Measurements from ENCODE around the gene NIPBL.

Gene NIPBL

DNA sequence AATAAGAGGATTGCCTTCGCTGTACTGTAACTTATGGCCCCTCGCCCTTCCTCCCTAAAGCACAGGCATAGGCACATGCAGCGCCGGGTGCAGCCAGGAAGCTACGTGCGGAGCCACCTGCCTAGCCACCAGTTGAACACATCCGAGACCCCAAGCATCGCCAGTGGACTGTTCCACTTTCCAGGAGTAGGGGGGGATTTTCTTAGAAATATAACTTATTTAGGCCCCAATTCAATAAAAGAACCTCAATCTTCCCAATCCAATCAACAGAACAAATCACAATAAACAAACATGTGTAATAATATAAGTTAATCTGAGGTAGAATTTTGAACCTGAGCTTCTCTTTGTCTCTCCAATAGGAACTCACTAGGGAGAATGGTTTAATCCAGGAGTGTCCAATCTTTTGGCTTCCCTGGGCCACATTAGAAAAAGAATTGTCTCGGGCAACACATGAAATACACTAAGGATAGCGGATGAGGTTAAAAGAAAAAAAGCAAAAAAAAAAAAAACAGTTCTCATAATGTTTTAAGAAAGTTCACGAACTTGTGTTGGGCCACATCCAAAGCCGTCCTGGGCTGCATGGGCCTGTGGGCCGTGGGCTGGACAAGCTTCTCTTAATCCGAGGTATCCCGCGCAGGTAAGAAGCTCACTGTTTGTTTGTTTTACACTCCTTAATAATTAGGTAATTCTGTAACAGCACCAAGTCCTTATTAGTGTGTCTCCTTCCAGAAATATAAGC lies 22.0 kb upstream of the NIPBL start:
- H3K4me3 ChIP-seq, result no peak overlapping the region
- H3K9ac ChIP-seq, result no peak overlapping the region
- 0 out of 2 replicates have a peak, but pooled peaks cover 8% of the 10 kb centered on the region for H3K9me3 ChIP-seq
- H3K27ac ChIP-seq, result no peak overlapping the region
- no peaks in the 10 kb centered on the region for H4K20me1 ChIP-seq
- H3K4me2 ChIP-seq, result no peak overlapping the region
- no peak for TF ChIP-seq Cebpa-rat (IDR thresholded peaks at IDR 0.05)
- no peaks in the 10 kb centered on the region for H3K27me3 ChIP-seq
- no peaks in the 10 kb centered on the region for H3K4me1 ChIP-seq
- H3K36me3 ChIP-seq, result no peaks in the 10 kb centered on the region

DNA sequence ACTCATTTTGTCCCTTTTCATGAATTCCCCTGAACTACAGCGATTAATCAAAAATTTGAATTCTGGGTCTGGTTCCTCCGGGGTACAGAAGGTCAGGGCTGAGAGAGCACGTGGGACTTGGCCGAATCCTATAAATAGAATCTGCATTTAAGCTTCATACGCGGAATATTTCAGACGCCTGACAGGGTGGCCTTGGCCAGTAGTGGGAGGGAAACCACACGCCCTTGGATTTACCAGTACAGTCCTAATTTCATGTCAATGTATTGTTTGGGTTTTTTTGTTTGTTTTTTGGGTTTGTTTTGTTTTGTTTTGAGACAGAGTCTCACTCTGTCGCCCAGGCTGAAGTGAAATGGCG lies 21.5 kb upstream of the NIPBL start:
- H3K9ac ChIP-seq, result no peak overlapping the region
- H3K27me3 ChIP-seq, result no peaks in the 10 kb centered on the region
- 0 out of 2 replicates have a peak, but pooled peaks cover 8% of the 10 kb centered on the region for H3K9me3 ChIP-seq
- no peaks in the 10 kb centered on the region for H3K4me1 ChIP-seq
- no peaks in the 10 kb centered on the region for H4K20me1 ChIP-seq
- no peak overlapping the region for H3K4me3 ChIP-seq
- TF ChIP-seq Cebpa-rat (IDR thresholded peaks at IDR 0.05), result no peak
- H3K36me3 ChIP-seq, result no peaks in the 10 kb centered on the region
- no peak overlapping the region for H3K4me2 ChIP-seq
- H3K27ac ChIP-seq, result no peak overlapping the region

GRCh38 chr5:36861871-36862270 lies 14.7 kb upstream of the NIPBL start:
- H3K9ac ChIP-seq, result no peak overlapping the region
- no peak overlapping the region for H3K4me3 ChIP-seq
- no peaks in the 10 kb centered on the region for H4K20me1 ChIP-seq
- peaks cover 11% of the 10 kb centered on the region for H3K36me3 ChIP-seq
- no peak overlapping the region for H3K4me2 ChIP-seq
- H3K27ac ChIP-seq, result no peak overlapping the region
- TF ChIP-seq Cebpa-rat (IDR thresholded peaks at IDR 0.05), result no peak
- peaks cover 4% of the 10 kb centered on the region; the same call in 1 of the 2 replicates for H3K9me3 ChIP-seq
- no peaks in the 10 kb centered on the region for H3K27me3 ChIP-seq
- no peaks in the 10 kb centered on the region for H3K4me1 ChIP-seq

- Histone ChIP-seq H3K36me3 (peaks cover 13% of the 10 kb centered on the region), H3K4me3 (no peak overlapping the region), H3K9me3 (peaks cover 4% of the 10 kb centered on the region; the same call in 1 of the 2 replicates), H3K9ac (no peak overlapping the region), H3K4me2 (no peak overlapping the region), H3K27ac (no peak overlapping the region), H3K4me1 (peaks cover 42% of the 10 kb centered on the region), H4K20me1 (peaks cover 50% of the 10 kb centered on the region), H3K27me3 (no peaks in the 10 kb centered on the region)
- TF ChIP-seq Cebpa-rat (IDR thresholded peaks at IDR 0.05), result no peak
These were observed 6.0 kb upstream of the NIPBL start for GRCh38 chr5:36870399-36871040.

- Histone ChIP-seq H3K27me3 (no peaks in the 10 kb centered on the region), H3K9me3 (no peaks in the 10 kb centered on the region), H3K4me3 (peak overlapping the region; percentile 91), H3K4me2 (peak overlapping the region; percentile 81), H3K27ac (peak overlapping the region; percentile 94; the same call in 1 of the 2 replicates), H3K4me1 (peaks cover 48% of the 10 kb centered on the region), H4K20me1 (peaks cover 76% of the 10 kb centered on the region), H3K9ac (peak overlapping the region; percentile 98), H3K36me3 (no peaks in the 10 kb centered on the region; the same call in 1 of the 2 replicates)
- no peak for TF ChIP-seq Cebpa-rat (IDR thresholded peaks at IDR 0.05)
These were observed 2.1 kb upstream of the NIPBL start for GRCh38 chr5:36874465-36874864.

- Histone ChIP-seq H3K9me3 (no peaks in the 10 kb centered on the region), H3K4me1 (peaks cover 54% of the 10 kb centered on the region), H3K27me3 (no peaks in the 10 kb centered on the region), H3K4me2 (peak overlapping the region; percentile 81), H3K9ac (peak overlapping the region; percentile 98), H4K20me1 (peaks cover 84% of the 10 kb centered on the region), H3K27ac (peak overlapping the region; percentile 94), H3K4me3 (peak overlapping the region; percentile 91), H3K36me3 (no peaks in the 10 kb centered on the region)
- TF ChIP-seq Cebpa-rat (IDR thresholded peaks at IDR 0.05), result no peak
These were observed 1.3 kb upstream of the NIPBL start for GRCh38 chr5:36875051-36875789.

DNA sequence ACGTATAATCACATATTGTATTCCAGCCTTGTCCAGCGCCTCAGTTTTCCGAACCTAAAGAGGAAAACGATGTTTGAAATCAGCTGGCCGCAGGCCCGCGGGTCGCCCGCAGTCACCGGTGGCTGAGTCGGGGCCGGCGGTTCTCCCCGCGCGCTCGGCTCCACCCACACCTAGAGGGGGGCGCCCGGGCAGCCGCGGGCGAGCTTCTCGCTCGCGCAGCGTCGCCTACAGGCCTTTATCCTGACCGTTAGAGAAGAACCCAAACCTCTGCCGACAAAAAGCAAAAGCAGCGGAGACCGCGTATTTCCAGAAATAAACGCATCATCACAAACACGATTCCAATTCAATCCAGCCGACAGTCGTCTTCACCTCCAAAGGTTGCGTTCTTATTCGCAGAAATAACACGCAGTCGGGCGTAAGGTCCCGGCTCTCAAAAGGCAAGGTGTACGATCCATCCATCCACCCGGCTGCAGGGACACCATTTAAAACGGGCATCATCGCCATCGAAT lies 725 bp upstream of the NIPBL start:
- TF ChIP-seq Cebpa-rat (IDR thresholded peaks at IDR 0.05), result no peak
- Histone ChIP-seq H3K27ac (peak overlapping the region; percentile 94), H4K20me1 (peaks cover 87% of the 10 kb centered on the region), H3K27me3 (no peaks in the 10 kb centered on the region), H3K36me3 (no peaks in the 10 kb centered on the region), H3K4me2 (peak overlapping the region; percentile 81), H3K4me1 (peaks cover 55% of the 10 kb centered on the region), H3K9ac (peak overlapping the region; percentile 98), H3K4me3 (peak overlapping the region; percentile 91), H3K9me3 (no peaks in the 10 kb centered on the region)

DNA sequence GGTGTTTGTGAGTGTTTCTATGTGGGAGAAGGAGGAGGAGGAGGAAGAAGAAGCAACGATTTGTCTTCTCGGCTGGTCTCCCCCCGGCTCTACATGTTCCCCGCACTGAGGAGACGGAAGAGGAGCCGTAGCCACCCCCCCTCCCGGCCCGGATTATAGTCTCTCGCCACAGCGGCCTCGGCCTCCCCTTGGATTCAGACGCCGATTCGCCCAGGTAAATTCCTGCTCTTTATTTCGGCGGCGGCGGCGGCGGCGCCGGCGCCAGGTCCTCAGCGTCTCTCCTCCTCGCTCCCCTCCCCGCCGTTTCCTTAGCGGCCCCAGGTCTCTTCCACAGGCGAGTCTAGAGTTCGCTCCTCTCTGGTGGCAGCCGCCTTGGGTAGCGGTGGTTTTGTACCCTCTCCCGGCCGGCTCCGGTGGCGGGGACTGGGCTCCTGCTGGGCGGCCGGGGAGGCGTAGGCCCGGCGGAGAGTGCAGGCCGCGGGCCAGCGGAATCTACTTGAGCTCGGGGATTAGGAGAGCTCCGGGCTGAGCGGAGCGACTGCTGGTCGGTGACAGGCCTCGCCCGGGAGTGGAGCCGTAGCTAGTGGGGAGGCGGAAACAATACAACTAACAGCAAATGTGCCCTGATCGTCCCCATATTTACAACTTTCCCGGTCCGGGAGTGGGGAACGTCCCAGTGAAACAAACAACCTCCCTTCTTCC lies 547 bp downstream of the NIPBL start:
- Histone ChIP-seq H4K20me1 (peaks cover 87% of the 10 kb centered on the region), H3K9me3 (no peaks in the 10 kb centered on the region), H3K9ac (peak overlapping the region; percentile 98), H3K4me1 (peaks cover 45% of the 10 kb centered on the region), H3K36me3 (no peaks in the 10 kb centered on the region), H3K27me3 (no peaks in the 10 kb centered on the region), H3K27ac (peak overlapping the region; percentile 94), H3K4me3 (peak overlapping the region; percentile 91), H3K4me2 (peak overlapping the region; percentile 74)
- TF ChIP-seq Cebpa-rat (IDR thresholded peaks at IDR 0.05), result no peak

DNA sequence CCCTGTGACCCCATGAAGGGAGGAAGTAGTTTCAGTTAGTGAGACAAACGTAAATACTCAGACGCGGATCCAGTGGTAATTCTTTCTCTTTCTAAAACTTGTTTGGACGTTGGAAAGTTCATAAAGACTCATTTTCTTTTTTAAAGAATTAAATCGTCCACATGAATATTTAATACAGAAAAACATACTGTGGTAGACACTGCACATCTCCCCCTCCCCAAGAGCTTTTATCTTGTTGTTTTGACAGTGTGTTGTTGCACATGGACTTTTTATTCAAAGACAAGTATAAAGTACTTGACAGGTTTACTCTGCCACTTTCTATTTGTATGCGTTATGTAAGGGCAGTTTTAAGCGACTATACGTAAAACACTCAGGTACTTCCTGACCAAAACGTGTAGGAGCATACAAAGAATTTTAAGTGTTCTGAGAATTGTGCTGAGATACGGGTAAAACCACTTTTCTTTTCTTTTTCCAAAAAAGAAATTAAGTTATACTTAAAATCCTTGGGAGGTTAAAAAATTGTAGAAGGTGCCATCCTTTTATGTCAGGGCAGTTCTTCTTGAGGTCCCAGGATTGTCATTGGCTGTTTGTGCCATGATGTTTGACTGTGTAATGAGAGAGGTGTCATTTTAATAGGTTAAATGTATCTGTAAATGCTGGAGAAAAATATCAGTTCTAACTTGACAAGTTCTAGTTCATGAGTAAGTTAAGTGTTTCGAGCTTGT lies 1.3 kb downstream of the NIPBL start:
- Histone ChIP-seq H3K4me3 (peak overlapping the region; percentile 91), H3K27ac (peak overlapping the region; percentile 94), H3K36me3 (no peaks in the 10 kb centered on the region), H3K9me3 (no peaks in the 10 kb centered on the region), H4K20me1 (peaks cover 87% of the 10 kb centered on the region), H3K4me1 (peaks cover 38% of the 10 kb centered on the region), H3K27me3 (no peaks in the 10 kb centered on the region), H3K4me2 (peak overlapping the region; percentile 74), H3K9ac (peak overlapping the region; percentile 98)
- no peak for TF ChIP-seq Cebpa-rat (IDR thresholded peaks at IDR 0.05)

Data from BLaER1 (cell line).